Measurements from ENCODE around the gene MCTP1.

DNA sequence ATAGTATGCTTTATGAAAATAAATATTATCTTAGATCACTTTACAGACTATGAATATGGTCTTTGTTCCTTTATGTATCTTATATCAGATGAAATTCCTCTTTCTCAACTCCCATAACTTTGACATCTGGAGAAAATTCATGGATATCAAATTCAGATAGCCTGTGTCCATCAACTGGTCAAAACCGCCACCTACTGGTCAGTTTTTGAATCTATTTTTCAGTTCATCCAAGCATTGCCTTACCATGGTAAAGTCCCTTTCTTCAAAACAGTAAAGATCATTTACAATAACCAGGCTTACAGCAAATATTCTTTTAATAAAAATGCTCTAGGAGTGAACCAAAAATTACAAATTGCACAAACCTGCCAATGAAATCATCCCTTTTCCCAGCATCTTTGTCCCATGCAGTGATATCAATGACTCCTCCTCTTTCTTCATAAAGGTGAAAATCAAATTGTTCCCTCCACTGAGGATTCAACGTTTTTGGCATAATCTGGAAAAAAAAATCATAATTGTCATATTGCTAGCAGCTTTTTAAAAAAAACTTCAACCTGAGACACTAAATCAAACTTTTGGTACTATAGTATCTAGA is 375.9 kb downstream of the MCTP1 start:
- TF ChIP-seq, protein P1, sequence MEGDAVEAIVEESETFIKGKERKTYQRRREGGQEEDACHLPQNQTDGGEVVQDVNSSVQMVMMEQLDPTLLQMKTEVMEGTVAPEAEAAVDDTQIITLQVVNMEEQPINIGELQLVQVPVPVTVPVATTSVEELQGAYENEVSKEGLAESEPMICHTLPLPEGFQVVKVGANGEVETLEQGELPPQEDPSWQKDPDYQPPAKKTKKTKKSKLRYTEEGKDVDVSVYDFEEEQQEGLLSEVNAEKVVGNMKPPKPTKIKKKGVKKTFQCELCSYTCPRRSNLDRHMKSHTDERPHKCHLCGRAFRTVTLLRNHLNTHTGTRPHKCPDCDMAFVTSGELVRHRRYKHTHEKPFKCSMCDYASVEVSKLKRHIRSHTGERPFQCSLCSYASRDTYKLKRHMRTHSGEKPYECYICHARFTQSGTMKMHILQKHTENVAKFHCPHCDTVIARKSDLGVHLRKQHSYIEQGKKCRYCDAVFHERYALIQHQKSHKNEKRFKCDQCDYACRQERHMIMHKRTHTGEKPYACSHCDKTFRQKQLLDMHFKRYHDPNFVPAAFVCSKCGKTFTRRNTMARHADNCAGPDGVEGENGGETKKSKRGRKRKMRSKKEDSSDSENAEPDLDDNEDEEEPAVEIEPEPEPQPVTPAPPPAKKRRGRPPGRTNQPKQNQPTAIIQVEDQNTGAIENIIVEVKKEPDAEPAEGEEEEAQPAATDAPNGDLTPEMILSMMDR (conservative IDR thresholded peaks at IDR 0.05; ENCODE audit: low read depth, low read length) = peak; percentile 72
- TF ChIP-seq EZH2phosphoT487 (IDR thresholded peaks at IDR 0.05; ENCODE audit: borderline replicate concordance, low read length) = no peak
- no peak for TF ChIP-seq EZH2 (IDR thresholded peaks at IDR 0.05; ENCODE audit: low read length, unreplicated experiment)
